Lung (tissue), 12 donors: ENCODE results near the gene ARHGAP42. TPM values are rescaled to one million over a fixed set of nuclear protein-coding genes. Genes with fewer than 3 reads are reported as not detected.
"Not testable (repeated sequence)": the region's sequence is repeated elsewhere in the genome, so short reads cannot be mapped to it uniquely, and the experiment has no call there.

Experiments
- ATAC-seq: fragments of 200-7000 bp; cut with Tn5 transposase; one replicate; pipeline ENCODE4 v1.9.1; 2020; ENCODE audit warnings: moderate number of reproducible peaks; ENCODE audit not compliant: insufficient read depth, low FRiP score
- DNase-seq, 3 donors: peaks; one replicate each; pipeline ENCODE4 v3.0.0-alpha.2; 2013 to 2017
- H3K27ac ChIP-seq, 2 donors: one replicate each; pipeline ENCODE4 v1.5.1; 2013; ENCODE audit warnings: mild to moderate bottlenecking in 2 of 2, moderate library complexity in 2 of 2, control low read depth in 1 of 2, inconsistent platforms in 1 of 2, low read depth in 1 of 2, low read length in 1 of 2
- H3K27me3 ChIP-seq, 3 donors: one replicate each; pipeline ENCODE4 v1.5.1; 2013; ENCODE audit warnings: low read length in 2 of 3; ENCODE audit not compliant: control insufficient read depth in 3 of 3, insufficient read depth in 3 of 3
- H3K36me3 ChIP-seq, 4 donors: one replicate each; pipeline ENCODE4 v1.5.1; 2013; ENCODE audit warnings: low read length in 4 of 4, mild to moderate bottlenecking in 1 of 4, moderate library complexity in 1 of 4; ENCODE audit not compliant: control insufficient read depth in 4 of 4, insufficient read depth in 4 of 4
- H3K4me1 ChIP-seq, 5 donors: one replicate each; pipeline ENCODE4 v1.5.1; 2013; ENCODE audit warnings: low read length in 5 of 5, mild to moderate bottlenecking in 2 of 5, moderate library complexity in 1 of 5; ENCODE audit not compliant: control insufficient read depth in 5 of 5, insufficient read depth in 5 of 5
- H3K4me3 ChIP-seq: one replicate; pipeline ENCODE4 v1.5.1; 2013; ENCODE audit warnings: mild to moderate bottlenecking, control low read depth, moderate library complexity
- H3K9ac ChIP-seq, 2 donors: one replicate each; pipeline ENCODE4 v1.5.1; 2013; ENCODE audit warnings: low read length in 2 of 2, control low read depth in 1 of 2; ENCODE audit not compliant: insufficient read depth in 1 of 2
- H3K9me3 ChIP-seq, 4 donors: one replicate each; pipeline ENCODE4 v1.5.1; 2013; ENCODE audit warnings: low read length in 3 of 4, mild to moderate bottlenecking in 1 of 4, moderate library complexity in 1 of 4; ENCODE audit not compliant: control insufficient read depth in 4 of 4, insufficient read depth in 3 of 4
- WGBS, 2 donors: extraction: QIAGEN DNeasy Blood & Tissue Kit; methylation state at CpG; one replicate each; pipeline ENCODE4 v1.1.7; 2013; 5-methylcytosine and 5-hydroxymethylcytosine counted together
- polyA plus RNA-seq, 2 donors: library from polyadenylated mRNA; stranded (reverse); fragments of 200-250 nt; gene quantifications; one replicate each; pipeline ENCODE4 v1.2.1, GENCODE V29; 2013
- total RNA-seq, 2 donors: library from RNA; depleted of rRNA in 1 of 2; stranded (reverse); fragments of >200 nt in 1 of 2; gene quantifications; one replicate each; pipeline ENCODE4 v1.2.1, GENCODE V29; 2014 to 2021
- TF ChIP-seq, protein P1 (sequence below): IDR thresholded peaks from 2 replicates; pipeline ENCODE4 v1.5.1; 2012; ENCODE audit warnings: mild to moderate bottlenecking; ENCODE audit errors: control extremely low read depth, extremely low read depth
- donor health status: control.
- donor health status: control.
- donor health status: Bipolar disorder and iron deficiency.
- donor health status: healthy.
- donor health status: DM: yes; HTN: yes; CAD: no.

Gene ARHGAP42
- total and polyA plus RNA-seq, 4 donors = 4.1 to 58.6 (median 10.3) TPM

DNA sequence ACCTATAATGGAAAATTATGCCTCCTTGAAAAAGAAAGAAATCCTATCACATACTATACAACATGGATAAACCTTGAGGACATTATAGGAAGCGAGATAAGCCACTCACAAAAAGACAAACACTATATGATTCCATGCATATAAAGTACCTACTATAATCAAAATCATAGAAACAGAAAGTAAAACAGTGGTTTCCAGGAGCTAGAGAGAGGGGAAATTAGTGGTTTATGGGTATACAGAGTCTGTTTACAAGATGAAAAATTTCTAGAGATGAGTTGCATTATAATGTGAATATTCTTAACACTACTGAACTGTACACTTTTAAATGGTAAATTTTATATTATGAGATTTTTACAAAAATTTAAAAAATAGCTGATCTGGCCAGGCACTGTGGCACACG, 40.5 kb upstream of the ARHGAP42 start:
- Histone ChIP-seq H3K27ac (no peak overlapping the region), H3K4me1 (peaks cover 0 to 23% (median 0%) of the 10 kb centered on the region in 5 donors), H3K9ac (no peak overlapping the region), H3K27me3 (no peaks in the 10 kb centered on the region), H3K9me3 (peaks cover 0 to 3% (median under 1%) of the 10 kb centered on the region in 4 donors), H3K36me3 (no peaks in the 10 kb centered on the region), H3K4me3 (no peak overlapping the region)
- DNase-seq (no peak), ATAC-seq (no peak)
- TF ChIP-seq, protein P1, sequence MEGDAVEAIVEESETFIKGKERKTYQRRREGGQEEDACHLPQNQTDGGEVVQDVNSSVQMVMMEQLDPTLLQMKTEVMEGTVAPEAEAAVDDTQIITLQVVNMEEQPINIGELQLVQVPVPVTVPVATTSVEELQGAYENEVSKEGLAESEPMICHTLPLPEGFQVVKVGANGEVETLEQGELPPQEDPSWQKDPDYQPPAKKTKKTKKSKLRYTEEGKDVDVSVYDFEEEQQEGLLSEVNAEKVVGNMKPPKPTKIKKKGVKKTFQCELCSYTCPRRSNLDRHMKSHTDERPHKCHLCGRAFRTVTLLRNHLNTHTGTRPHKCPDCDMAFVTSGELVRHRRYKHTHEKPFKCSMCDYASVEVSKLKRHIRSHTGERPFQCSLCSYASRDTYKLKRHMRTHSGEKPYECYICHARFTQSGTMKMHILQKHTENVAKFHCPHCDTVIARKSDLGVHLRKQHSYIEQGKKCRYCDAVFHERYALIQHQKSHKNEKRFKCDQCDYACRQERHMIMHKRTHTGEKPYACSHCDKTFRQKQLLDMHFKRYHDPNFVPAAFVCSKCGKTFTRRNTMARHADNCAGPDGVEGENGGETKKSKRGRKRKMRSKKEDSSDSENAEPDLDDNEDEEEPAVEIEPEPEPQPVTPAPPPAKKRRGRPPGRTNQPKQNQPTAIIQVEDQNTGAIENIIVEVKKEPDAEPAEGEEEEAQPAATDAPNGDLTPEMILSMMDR = no peak
- 69 to 71% methylated on average over 2 of the region's 2 CpGs for WGBS, 2 donors

DNA sequence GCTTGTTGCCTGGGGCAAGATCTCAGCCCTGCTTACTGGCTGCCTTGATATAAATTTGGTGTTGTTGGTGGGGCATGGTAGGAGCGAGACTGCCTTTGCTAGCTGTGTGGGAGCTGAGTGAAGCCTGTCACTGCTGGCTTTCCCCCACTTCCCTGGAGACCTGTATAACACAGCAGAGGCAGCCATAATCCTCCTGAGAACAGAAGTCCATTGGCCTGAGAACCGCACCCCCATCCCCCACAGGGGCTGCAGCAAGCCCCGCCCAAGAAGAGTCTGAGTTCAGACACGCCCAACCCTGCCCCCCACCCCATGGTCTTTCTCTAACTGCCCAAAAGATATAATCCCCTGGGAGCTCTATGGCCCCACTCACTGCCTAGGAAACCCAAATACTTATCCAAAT, 39.2 kb upstream of the ARHGAP42 start:
- no peak overlapping the region for H3K4me3 ChIP-seq
- H3K9me3 ChIP-seq = peaks cover 0 to 3% (median under 1%) of the 10 kb centered on the region in 4 donors
- TF ChIP-seq, protein P1 = no peak
- no peaks in the 10 kb centered on the region for H3K27me3 ChIP-seq
- peaks cover 0 to 12% (median 0%) of the 10 kb centered on the region in 5 donors for H3K4me1 ChIP-seq
- DNase-seq = no peak
- H3K27ac ChIP-seq = no peak overlapping the region
- no peak for ATAC-seq
- H3K36me3 ChIP-seq = no peaks in the 10 kb centered on the region
- no peak overlapping the region for H3K9ac ChIP-seq
- WGBS, 2 donors = 85 to 86% methylated on average over 4 of the region's 4 CpGs

DNA sequence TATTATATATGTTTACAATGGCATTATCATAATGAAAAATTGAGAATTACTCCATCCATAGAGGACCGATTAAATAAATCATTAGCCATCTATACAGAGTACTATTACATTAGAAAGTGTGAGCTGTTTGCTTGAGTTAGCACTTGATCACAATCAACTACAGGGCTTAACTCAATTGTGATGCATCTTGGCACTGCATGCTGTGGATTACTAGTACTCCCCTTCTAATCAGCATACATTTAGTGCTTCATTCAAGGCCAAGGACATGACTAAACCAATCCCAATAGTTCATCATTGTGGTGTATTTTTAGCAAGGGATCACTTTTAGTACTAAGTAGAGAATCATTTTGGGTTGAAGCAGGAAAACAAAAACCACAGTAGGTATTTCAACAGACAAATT, 23.5 kb upstream of the ARHGAP42 start:
- 78 to 86% methylated on average over 1 of the region's 1 CpG for WGBS, 2 donors
- Histone ChIP-seq H3K4me3 (no peak overlapping the region), H3K27ac (no peak overlapping the region), H3K4me1 (peaks cover 0 to 8% (median 0%) of the 10 kb centered on the region in 5 donors), H3K9ac (no peak overlapping the region), H3K27me3 (no peaks in the 10 kb centered on the region), H3K36me3 (no peaks in the 10 kb centered on the region), H3K9me3 (no peaks in the 10 kb centered on the region)
- DNase-seq (no peak), ATAC-seq (no peak)
- TF ChIP-seq, protein P1 = no peak

DNA sequence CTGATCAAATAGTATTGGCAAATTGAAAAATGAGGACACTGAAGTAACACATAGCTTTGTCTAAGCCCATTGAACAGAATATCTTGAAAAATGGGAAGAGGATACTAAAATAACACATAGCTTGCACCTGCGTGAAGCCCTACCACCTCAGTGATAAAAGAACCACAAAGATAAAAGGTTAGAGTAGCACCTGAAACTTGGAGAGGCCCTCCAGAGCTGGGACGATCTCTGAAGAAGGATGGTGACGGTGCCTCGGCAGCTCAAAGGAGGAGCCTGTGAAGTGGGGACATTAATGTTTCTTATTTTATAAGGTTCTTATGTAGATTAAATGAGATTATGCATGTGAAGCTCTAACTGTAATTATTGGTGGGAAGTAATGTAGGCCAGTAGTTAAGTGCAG, 23.1 kb upstream of the ARHGAP42 start:
- Histone ChIP-seq H3K27me3 (no peaks in the 10 kb centered on the region), H3K9me3 (no peaks in the 10 kb centered on the region), H3K4me3 (no peak overlapping the region), H3K9ac (no peak overlapping the region), H3K36me3 (no peaks in the 10 kb centered on the region), H3K4me1 (peaks cover 0 to 8% (median 0%) of the 10 kb centered on the region in 5 donors), H3K27ac (no peak overlapping the region)
- TF ChIP-seq, protein P1 = no peak
- DNase-seq = no peak
- ATAC-seq = no peak
- 84 to 85% methylated on average over 4 of the region's 4 CpGs for WGBS, 2 donors

DNA sequence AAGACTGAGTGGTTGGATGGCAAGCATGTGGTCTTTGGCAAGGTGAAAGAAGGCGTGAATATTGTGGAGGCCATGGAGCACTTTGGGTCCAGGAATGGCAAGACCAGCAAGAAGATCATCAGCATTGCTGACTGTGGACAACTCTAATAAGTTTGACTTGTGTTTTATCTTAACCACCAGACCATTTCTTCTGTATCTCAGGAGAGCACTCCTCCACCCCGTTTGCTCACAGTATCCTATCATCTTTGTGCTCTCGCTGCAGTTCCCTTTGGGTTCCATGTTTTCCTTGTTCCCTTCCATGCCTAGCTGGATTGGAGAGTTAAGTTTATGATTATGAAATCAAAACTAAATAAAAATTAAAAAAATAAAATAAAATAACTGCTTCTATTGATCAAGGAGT, 20.3 kb upstream of the ARHGAP42 start:
- DNase-seq, H3K36me3 ChIP-seq, H3K4me1 ChIP-seq, ATAC-seq, H3K27ac ChIP-seq, H3K9ac ChIP-seq, H3K27me3 ChIP-seq, H3K4me3 ChIP-seq, H3K9me3 ChIP-seq: not testable (repeated sequence)
- WGBS, 2 donors = 94 to 96% methylated on average over 3 of the region's 3 CpGs
